ENCODE data around the gene MYO7A.

DNA sequence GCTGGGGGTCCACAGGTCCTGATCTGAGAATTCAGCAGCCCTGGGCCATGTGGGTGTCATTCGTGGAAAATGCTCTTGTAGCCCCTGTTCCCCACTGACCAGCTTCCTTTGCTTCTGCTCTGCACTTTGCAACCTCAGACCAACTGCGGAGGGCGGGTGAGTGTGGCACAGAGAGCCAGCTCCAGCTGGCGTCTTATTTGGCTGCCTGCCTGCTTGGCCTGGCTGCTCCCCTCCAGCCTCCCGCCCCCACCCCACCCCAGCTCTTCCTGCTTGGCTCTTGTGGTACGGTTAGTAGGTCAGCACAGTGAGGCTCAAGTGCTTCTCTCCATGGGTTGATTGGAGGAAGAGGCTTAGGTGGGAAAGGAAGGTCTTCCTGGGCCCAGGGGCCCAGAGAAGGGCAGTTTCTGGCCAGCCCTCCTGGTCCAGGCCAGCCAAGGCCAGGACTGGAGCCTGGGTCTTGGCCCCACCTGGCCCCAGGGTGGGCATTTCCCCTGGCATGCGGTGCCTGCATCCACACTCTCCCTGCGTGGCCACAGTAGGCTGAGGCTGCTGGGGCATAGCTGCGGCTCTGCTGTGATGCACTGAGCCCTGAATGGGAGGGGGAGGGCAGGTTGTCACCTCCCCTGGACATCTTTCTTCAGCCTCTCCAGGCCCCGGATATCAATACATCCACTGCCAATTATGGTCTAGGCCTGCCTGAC is 26.5 kb downstream of the MYO7A start:
- TF ChIP-seq, protein P1, sequence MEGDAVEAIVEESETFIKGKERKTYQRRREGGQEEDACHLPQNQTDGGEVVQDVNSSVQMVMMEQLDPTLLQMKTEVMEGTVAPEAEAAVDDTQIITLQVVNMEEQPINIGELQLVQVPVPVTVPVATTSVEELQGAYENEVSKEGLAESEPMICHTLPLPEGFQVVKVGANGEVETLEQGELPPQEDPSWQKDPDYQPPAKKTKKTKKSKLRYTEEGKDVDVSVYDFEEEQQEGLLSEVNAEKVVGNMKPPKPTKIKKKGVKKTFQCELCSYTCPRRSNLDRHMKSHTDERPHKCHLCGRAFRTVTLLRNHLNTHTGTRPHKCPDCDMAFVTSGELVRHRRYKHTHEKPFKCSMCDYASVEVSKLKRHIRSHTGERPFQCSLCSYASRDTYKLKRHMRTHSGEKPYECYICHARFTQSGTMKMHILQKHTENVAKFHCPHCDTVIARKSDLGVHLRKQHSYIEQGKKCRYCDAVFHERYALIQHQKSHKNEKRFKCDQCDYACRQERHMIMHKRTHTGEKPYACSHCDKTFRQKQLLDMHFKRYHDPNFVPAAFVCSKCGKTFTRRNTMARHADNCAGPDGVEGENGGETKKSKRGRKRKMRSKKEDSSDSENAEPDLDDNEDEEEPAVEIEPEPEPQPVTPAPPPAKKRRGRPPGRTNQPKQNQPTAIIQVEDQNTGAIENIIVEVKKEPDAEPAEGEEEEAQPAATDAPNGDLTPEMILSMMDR (IDR thresholded peaks at IDR 0.05; ENCODE audit: low read depth, low read length, poor library complexity, severe bottlenecking) = no peak
- TF ChIP-seq EZH2phosphoT487 (IDR thresholded peaks at IDR 0.05; ENCODE audit: borderline replicate concordance, low read length) = no peak
